GM19397 (cell line): ENCODE data around the gene MEX3A.
"Not testable (repeated sequence)": the region's sequence is repeated elsewhere in the genome, so short reads cannot be mapped to it uniquely, and the experiment has no call there.

Experiments
- ATAC-seq: cut with Tn5 transposase; IDR thresholded peaks from one replicate; pipeline ENCODE4 v1.9.1; 2021; ENCODE audit warnings: mild to moderate bottlenecking, moderate library complexity; ENCODE audit not compliant: unreplicated experiment

Gene MEX3A

GRCh38 chr1:156062189-156062588 lies 20.1 kb downstream of the MEX3A start:
- ATAC-seq, result no peak

GRCh38 chr1:156060937-156061636 lies 21.2 kb downstream of the MEX3A start, which contains the start of gene RAB25:
Gene RAB25 (plus strand): TSS chr1:156061160. CDS start chr1:156061401, 241 bp downstream.
- no peak for ATAC-seq

- ATAC-seq, result no peak
These were observed 25.9 kb downstream of the MEX3A start for GRCh38 chr1:156056326-156056849.

- ATAC-seq, result no peak
These were observed 26.8 kb downstream of the MEX3A start for GRCh38 chr1:156055281-156056048.

- ATAC-seq, result peak; percentile 70
These were observed 27.6 kb downstream of the MEX3A start, which contains the start of gene LAMTOR2 for GRCh38 chr1:156054500-156055280. Gene LAMTOR2 (plus strand): TSS chr1:156054782. CDS start chr1:156054890, 108 bp downstream.

GRCh38 chr1:156053768-156054499 lies 28.3 kb downstream of the MEX3A start, which contains the start of gene UBQLN4:
Gene UBQLN4 (minus strand): TSS chr1:156053798. CDS start chr1:156053701, 97 bp downstream.
- ATAC-seq, result peak; percentile 49

GRCh38 chr1:156052862-156053767 lies 29.1 kb downstream of the MEX3A start:
- ATAC-seq, result no peak

GRCh38 chr1:156051011-156051725 lies 31.1 kb downstream of the MEX3A start:
- no peak for ATAC-seq

GRCh38 chr1:156050376-156050775 lies 31.9 kb downstream of the MEX3A start:
- no peak for ATAC-seq

GRCh38 chr1:156048663-156049258 lies 33.5 kb downstream of the MEX3A start:
- ATAC-seq, result no peak

- ATAC-seq, result no peak
These were observed 37.2 kb downstream of the MEX3A start for GRCh38 chr1:156045076-156045475.

GRCh38 chr1:156042828-156043227 lies 39.4 kb downstream of the MEX3A start:
- ATAC-seq, result no peak

- ATAC-seq, result not testable (repeated sequence)
These were observed 47.3 kb downstream of the MEX3A start for GRCh38 chr1:156034991-156035390.

GRCh38 chr1:156033011-156033410 lies 49.3 kb downstream of the MEX3A start:
- no peak for ATAC-seq

GRCh38 chr1:156026588-156026987 lies 55.7 kb downstream of the MEX3A start:
- ATAC-seq, result no peak

- no peak for ATAC-seq
These were observed 56.4 kb downstream of the MEX3A start for GRCh38 chr1:156025876-156026275.

GRCh38 chr1:156024801-156025200 lies 57.5 kb downstream of the MEX3A start:
- no peak for ATAC-seq
